HG02938 (cell line): Measurements from ENCODE around the gene BBS1.

Experiments used
- ATAC-seq: cut with Tn5 transposase; IDR thresholded peaks from one replicate; pipeline ENCODE4 v1.9.1; 2021; ENCODE audit warnings: mild to moderate bottlenecking, moderate library complexity; ENCODE audit not compliant: unreplicated experiment

BBS1 gene

DNA sequence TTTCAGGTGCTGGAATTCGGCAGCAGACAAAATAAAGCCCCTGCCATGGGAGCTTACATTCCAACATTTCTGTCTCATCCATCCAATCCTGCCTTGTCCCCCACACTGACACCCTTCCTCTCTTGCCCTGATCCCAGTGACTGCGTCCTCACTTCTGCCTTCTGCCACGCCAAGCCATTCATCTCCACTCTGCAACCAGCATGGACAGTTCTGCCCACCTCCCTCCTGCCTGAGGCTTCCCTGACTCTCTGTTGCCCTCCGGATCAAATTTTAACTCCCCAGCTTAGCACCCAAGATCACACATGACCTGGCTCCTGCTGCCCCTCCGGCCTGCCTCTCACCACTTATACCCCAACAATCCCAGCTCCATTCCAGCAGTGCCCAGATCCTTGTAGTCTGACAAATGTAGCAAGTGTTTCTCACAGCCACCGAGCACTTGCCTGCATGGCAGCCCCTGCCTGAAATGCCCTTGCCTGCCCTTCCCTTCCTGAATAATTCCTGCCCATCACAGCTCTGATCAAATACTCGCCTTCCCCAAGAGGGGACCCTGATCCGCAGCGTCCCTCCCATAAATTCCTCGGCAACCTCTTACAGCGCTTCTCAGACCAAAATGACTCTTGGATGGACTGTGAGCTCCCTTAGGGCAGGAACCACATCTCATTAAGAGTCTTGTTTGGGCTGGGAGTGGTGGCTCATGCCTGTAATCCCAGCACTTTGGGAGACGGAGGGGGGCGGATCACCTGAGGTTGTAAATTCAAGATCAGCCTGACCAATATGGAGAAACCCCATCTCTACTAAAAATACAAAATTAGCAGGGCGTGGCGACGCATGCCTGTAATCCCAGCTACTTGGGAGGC, 38.6 kb downstream of the BBS1 start:
- no peak for ATAC-seq

DNA sequence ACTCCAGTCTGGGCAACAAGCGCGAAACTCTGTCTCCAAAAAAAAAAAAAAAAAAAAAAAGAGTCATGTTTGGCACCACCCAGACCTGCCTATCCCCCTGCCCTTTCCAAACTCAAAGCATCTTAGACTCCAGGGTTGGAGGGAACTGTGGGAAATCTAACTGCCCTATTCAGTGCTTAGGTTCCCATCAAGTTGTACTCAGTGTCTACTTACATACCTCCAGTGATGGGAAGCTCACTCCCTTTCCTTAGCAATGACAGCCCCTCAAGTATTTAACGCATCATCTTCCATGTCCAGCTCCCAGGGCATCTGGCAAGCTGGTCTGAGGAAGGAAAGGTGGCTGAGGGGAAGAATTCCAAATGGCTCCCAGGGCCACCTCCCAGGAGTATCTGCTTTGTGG, 39.3 kb downstream of the BBS1 start:
- ATAC-seq, result no peak

DNA sequence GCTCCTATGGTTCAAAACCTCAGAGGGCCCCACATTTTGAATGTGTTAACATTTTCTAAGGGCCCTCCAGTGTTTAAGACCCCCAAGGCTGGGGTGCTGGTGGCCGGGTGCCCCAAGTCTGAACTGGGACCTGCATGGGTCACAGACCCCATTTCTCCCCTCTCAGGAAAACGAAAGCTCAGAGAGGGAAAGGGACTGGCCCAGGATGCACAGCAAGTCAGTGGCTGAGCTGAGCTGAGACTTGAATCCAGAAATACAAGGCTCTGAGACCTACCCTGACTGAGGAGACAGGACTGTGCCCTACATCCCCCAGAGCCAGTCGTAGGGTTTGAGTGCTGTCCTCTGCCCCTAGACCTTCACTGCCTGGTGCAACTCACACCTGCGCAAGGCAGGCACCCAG, 40.5 kb downstream of the BBS1 start:
- ATAC-seq, result no peak

DNA sequence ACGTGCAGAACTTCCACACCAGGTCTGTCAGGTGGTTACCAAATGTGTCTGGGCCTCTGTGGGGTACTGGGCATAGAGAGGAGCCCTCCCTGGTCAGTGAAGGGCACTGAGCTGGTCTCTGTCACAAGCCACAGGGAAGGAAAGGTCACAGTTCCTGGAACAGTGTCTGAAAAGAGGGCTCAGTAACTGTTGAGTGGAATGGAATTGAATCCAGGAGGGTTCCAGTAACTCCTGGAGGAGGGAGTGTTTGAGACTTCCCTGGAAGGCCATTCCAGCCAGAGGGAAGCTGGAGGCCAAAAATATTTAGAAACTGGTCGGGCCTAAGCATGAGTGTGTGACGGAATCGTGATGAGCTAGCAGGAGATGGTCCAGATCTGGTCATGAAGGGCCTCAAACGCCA, 44.2 kb downstream of the BBS1 start:
- no peak for ATAC-seq

DNA sequence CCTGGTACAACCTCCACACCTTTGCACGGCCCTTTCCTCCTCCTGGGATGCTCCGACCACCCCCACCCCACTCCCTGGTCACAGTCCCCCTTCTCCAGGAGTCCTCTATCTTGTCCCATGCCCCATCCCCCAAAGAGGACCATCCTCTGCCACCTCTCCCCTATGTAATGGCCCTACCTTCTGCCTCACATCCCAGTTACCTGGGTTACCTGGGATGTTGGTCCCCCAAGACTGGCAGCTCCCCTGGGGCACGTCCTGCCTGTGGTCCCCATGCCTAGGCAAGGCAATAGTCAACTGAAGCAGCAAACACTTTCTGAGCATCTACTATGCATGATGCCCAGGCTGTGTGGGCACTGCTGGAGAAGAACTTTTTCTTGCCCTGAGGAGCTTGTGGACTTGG, 45.0 kb downstream of the BBS1 start:
- no peak for ATAC-seq

DNA sequence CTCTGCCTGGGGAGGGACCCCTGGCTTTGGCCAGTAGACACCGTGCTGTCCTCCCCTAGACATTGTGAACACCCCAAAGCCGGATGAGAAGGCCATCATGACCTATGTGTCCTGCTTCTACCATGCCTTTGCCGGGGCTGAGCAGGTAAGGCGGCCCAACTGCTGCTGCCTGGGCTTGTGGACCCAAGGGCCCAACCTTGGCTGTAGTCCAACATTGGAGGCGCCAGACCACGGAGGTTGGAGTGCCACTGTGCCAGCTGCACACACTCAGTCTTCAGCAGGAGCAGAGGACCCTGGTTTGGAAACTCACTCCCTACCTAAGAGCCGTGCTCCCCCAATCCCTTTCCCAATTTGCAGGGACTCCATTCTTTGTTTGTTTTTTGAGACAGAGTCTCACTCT, 45.7 kb downstream of the BBS1 start:
- ATAC-seq, result no peak

DNA sequence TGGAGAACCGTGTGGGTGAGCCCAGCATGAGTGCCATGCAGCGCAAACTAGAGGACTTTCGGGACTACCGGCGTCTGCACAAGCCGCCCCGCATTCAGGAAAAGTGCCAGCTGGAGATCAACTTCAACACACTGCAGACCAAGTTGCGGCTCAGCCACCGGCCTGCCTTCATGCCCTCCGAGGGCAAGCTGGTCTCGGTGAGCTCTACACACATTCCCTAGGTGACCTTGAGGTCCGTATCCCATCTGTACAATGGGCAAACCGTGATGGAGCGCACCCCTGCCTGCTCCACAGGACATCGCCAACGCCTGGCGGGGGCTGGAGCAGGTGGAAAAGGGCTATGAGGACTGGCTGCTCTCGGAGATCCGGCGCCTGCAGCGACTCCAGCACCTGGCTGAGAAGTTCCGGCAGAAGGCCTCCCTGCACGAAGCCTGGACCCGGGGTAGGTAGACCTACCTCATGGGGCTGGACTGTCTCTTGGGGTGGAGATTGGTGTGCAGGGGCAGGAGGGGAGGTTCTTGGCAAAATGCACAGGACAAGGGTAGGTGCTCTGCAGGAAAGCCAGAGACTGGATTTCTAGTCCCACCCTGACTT, 47.4 kb downstream of the BBS1 start:
- no peak for ATAC-seq

DNA sequence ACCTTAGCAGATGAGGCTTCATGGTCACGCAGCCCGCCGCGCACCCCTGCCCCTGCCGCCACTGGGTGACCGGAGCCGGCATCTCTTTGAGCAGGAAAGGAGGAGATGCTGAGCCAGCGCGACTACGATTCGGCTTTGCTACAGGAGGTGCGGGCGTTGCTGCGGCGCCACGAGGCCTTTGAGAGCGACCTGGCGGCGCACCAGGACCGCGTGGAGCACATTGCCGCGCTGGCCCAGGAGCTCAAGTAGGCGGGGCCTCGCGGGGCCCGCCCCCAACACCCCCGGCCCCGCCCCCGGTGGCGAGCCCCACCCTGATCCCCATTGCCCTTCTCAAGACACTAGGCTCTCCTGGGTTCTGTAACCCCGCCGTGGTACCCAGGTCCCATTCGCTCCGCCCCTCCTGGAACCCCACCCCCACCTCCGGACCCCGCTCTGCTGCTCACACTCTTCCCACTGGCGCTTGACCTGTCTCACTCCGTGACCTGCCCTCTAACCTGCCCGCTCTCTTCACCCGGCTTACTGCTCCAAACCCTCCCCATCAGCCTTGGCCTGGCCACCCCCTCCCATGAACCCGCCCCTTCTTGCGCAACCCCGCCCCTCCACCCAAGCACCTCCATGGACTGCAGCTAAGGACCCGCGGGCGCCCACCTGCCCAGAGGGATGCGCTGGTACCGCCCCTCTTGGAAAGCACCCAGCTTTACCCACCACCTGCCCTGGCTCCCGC, 48.9 kb downstream of the BBS1 start:
- no peak for ATAC-seq

DNA sequence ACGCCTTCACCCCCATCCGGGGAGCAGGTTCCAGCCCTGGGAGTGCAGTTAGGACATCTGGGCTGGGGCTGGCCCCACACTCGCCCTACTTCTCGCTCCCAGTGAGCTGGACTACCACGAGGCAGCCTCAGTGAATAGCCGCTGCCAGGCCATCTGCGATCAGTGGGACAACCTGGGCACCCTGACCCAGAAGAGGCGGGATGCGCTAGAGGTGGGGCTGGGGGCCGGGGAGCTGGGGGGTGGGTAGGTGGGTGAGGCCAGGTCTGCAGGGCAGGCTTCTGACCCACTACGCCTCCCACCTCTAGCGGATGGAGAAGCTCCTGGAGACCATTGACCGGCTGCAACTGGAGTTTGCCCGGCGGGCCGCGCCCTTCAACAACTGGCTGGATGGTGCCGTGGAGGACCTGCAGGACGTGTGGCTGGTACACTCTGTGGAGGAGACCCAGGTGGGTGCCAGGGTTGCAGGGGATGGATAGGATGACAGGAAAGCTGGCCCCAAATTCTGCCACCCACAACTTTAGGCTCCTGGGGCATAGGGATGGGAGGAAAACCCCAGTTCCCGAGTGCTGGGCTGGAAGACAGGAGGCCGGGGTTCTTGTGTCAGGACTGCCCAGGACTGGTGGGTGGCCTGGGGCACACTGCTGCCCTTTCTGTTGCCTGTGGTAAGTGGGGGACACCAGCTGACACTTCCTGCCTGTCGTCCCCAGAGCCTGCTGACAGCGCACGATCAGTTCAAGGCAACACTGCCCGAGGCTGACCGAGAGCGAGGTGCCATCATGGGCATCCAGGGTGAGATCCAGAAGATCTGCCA, 49.6 kb downstream of the BBS1 start:
- no peak for ATAC-seq

DNA sequence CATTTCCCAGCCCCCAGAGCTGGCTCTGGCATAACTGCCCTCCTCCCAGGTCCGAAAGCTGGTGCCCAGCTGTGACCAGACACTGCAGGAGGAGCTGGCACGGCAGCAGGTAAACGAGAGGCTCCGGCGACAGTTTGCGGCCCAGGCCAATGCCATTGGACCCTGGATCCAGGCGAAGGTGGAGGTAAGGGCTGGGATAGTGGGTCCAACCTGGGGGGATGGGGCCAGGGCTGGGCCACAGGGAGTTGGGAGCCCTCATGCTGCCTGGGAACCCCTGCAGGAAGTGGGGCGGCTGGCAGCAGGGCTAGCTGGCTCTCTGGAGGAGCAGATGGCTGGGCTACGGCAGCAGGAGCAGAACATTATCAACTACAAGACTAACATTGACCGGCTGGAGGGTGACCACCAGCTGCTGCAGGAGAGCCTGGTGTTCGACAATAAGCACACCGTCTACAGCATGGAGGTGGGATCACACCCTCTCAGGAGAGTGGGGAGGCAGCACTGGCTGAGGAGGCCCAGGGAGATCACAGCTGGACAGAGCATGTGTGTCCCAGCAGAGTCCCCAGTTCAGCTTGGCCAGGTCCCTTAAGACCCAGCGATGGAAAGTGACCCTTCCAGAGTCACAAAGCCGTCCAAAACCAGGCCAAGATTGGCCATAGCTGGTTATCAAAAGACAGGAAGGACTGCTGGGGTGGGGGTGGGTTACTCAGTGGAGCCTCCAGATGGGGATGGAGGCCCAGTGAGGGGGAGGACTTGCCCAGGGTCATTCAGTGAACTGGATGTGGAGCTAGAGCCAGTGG, 50.9 kb downstream of the BBS1 start:
- ATAC-seq, result no peak

DNA sequence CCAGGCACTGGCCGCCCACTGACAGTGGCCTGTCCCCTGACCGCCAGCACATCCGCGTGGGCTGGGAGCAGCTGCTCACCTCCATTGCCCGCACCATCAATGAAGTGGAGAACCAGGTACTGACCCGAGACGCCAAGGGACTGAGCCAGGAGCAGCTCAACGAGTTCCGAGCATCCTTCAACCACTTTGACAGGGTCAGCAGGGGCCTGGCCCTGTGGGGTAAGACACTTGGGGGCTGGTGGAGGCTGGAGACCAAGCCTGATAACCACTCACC, 51.5 kb downstream of the BBS1 start:
- no peak for ATAC-seq

DNA sequence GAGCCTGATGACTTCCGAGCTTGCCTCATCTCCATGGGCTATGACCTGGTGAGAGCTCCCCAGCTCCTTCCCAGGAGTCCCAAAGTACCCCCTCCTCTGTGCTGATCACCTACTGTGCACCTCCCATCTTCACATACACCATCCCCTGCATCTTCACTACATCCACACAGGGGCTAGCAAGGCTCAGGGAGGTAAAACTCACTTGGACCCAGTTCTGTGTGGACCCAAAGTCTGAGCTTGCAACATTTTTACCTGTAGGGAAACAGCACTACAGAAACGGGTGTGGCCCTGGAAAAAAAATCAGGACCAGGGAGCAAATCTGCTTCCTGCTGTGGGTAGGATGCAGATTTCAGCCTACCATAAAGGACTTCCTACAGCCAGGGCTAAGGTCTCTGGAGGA, 51.8 kb downstream of the BBS1 start:
- ATAC-seq, result no peak

DNA sequence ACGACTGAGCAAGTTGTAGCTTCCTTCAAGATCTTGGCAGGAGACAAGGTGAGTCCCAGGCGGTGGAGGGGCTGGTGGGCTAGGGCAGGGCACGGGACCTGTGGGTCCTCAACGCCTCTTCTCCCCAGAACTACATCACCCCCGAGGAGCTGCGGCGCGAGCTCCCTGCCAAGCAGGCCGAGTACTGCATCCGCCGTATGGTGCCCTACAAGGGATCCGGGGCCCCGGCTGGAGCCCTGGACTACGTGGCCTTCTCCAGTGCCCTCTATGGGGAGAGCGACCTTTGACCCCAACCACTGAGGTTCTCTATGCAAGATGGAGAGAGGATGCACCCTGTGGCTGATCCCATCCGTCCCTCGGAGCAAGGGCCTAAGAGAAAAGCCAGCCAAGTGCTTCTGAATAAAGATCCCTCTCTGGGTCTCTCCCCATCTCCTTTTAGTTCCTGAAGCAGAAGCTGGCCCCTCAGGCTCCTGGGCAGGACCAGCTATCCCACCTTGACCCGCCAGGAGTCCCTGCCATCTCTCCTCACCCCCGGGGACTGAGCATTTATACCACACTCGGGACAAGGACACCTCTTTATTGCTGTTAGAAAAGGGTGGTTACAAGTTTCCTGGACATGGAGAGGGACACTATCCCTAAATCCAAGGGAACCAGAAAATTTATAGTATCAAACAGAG, 52.6 kb downstream of the BBS1 start:
- no peak for ATAC-seq

DNA sequence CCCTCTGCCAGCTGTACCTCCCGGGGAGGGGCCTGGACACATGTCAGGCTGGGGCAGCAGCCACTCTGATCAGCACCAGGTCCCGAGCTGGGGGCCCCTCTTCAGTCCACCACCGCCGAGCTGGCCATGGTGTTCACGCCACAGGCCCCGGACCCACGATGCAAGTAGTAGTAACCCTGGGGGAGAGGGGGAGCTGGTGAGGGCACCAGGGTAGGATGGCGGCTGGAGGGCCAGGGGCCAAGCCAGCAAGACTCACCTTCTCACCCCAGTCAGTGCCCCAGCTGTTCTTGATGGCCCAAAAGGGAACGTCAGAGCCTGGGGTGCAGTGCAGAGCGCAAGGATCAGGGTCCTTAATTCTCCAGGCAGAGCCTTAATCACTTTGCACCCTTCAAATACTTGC, 53.4 kb downstream of the BBS1 start:
- no peak for ATAC-seq

DNA sequence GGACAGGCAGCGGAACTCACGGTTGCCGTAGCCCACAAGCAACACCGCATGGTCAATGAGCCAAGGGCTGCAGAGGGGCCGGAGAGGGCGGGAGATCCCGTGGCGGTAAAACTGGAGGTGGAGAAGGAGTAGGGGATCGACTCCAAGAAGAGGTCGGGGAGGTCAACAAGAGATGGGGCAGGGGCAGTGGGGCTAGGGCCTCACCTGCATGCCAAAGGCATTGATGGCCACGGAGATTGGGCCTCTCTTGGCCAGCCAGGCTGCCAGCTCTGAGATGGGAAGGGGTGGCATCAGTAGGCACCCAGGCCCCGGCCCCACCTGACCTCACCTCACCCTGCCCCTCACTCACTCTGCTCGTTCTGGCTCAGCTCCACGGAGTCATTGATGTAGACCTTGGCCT, 54.1 kb downstream of the BBS1 start:
- ATAC-seq, result no peak

DNA sequence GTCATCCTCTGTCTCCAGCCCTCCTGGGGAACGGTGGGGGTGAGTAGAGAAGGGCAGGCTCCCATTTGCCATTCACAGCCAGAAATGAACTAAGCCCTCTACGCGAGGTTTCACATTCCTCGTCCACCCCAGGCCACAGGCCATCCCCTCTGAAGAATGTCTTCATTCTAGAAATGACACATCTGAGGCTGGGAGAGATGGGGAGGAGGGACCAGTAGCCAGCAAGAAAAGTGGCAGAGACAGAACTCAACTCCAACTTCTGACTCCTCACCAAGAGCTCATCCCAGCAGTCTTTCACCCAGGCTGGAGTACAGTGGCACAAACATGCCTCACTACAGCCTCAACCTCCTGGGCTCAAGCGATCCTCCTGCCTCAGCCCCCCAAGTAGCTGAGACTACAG, 54.5 kb downstream of the BBS1 start:
- no peak for ATAC-seq

DNA sequence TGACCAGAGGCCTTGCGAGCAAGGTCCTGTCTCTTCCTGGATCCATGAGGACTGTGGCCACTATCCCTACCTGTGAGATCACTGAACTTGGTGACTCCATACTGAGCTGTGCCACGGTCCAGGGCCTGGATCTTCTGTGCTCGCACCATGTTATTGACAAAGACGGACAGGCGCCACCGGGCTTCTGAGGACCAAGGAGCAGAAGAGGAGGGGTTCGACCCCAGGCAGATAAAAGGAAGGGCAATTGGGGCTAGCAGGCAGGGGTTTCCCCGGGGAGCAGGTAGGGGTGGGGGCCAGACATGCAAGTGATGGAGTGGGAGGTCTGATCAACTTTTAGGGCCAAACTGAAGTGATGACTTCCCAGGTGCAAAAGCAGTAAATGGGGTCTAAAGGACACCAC, 55.8 kb downstream of the BBS1 start:
- ATAC-seq, result no peak

DNA sequence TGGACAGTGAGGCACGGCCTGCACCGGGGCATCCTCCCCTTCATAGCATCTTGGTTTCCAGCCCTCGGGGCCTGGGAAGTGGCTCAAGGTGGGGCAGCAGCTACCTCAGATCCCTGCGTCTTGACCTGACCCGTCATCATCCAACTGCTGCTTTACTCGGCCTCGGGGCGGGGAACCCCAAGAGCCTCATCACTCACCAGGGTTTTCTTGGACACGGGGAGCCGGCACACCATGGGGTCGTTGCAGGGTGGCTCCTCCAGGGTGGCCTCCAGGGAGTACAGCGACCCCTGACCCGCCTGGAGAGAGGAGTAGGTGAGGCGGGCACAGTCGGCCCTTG, 57.3 kb downstream of the BBS1 start:
- no peak for ATAC-seq

DNA sequence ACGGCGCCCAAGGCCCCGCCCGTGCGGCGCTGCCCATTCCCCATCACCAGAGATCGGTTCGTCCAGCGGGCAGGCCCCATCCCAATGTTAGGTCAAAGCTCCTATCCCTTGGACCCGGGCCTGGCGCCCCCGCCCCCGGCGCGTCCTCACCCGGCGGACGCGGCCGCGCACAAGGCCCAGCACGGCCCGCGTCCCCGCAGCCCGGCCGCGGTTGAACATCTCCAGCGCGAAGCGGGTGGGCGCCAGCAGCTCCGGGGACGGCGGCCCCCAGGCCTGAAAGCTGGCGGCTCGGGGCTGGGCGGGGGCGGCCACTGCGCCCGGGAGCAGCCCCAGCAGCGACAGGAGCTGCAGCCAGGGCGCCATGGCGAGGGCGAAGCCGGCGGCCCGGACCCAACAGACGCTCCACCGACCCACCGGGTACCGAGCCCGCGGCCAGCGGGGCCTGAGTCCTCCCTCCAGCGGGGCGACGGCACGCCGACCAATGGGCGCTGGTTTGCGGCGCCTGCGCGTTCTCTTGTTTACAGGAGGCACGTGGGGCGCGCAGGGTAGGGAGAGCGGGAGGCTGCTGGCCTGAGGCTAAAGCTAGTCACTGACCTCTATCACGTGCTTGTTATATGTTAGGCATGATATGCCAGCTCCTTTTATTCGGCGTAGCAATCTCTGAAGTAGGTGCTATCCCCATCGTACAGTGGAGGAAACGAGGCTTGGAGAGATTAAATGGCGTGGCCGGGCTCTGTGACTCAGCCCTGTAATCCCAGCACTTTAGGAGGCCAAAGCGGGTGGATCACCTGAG, 57.9 kb downstream of the BBS1 start, which contains the start of gene CTSF:
Gene CTSF (minus strand): TSS at position 483 of the 793 bp plus-strand sequence. CDS start 120 bp downstream, at position 363.
- ATAC-seq, result no peak
